HG02840 (cell line): ENCODE measurements around the gene ADCY2.

Experiments used
- ATAC-seq: cut with Tn5 transposase; IDR thresholded peaks from one replicate; pipeline ENCODE4 v1.9.1; 2021; ENCODE audit warnings: mild to moderate bottlenecking, moderate library complexity, moderate number of reproducible peaks; ENCODE audit not compliant: unreplicated experiment, low FRiP score

Gene ADCY2

GRCh38 chr5:7705261-7705660 is 309.3 kb downstream of the ADCY2 start:
- ATAC-seq: no peak

- no peak for ATAC-seq
Measured at GRCh38 chr5:7705736-7706135, 309.8 kb downstream of the ADCY2 start.

- no peak for ATAC-seq
Measured at GRCh38 chr5:7706256-7706655, 310.3 kb downstream of the ADCY2 start.

- ATAC-seq: no peak
Measured at GRCh38 chr5:7714119-7714518, 318.2 kb downstream of the ADCY2 start.

GRCh38 chr5:7714697-7715096 is 318.8 kb downstream of the ADCY2 start:
- ATAC-seq: no peak

- no peak for ATAC-seq
Measured at GRCh38 chr5:7717691-7718090, 321.8 kb downstream of the ADCY2 start.

- ATAC-seq: no peak
Measured at GRCh38 chr5:7728076-7728475, 332.1 kb downstream of the ADCY2 start.

GRCh38 chr5:7741415-7742065 is 345.6 kb downstream of the ADCY2 start:
- no peak for ATAC-seq

DNA sequence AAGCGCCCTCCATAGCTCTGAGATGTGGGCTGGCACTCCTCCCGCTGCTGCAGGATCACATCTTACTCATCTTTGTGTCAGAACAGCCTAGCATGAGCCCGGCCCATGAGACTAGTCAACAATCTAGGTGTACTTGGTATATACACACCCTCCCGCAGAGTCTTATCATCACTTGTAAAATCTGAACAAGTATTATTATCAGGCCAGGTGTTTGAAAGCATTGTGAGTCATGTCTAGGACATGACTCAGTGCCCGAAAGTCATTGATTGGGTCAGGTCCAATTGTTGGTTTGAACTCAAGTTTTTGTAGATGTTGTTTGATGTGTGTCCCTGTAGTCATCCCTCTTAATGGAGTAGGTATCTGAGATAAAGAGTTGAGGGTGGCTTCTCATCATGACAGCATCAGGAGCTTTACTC is 346.3 kb downstream of the ADCY2 start:
- ATAC-seq: no peak

DNA sequence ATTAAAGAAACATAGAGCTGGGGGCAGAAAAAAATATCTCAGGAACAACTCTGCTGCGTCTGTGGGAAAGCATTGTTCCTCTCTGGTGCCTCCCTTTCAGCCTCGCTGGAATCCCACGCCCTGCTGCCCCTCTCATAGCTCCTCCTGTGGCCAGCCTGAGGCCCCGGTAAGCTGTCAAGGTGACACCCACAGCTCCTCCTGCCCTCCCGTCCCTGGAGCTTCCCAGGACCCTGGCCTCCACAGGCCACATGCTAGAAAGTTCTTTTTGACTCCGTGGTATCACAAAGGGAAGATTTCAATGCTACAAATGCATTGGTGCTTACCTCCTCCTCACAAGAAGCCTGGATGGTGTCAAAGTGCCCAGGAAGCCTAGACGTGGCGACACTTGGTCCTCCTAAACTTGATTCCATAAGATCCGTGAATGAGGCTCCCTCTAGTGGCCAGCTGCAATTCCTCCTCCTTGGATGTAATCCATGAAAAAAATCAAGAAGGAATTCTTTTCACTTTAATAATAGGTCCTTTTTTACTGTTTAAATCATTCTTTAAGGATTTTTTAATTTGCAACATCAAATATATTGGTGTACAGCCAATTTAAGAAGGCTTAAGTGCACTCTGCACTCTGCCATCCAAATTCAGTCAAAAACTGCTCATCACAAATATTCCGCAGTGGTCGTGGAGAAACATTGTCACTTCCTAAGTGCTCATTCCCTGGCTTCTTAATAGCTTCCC is 350.1 kb downstream of the ADCY2 start:
- ATAC-seq: no peak

DNA sequence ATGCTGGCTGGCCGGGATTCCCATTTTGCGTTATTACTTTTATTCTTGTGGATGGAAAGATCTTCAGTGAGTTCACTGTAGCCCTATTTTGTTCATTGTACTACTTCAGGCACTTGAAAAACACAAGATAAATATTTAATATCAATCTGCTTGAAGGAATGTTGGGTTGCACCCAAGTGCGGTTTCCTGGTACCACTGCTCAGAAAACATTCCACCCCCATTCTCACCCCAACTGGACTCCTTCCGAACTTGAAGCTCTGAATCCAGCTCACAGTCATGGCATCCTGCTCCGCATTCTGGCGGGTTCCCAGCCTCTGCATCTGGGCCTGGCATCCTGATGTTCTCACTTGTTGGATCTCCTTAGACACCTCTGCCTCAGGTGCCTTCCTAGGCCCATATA is 351.8 kb downstream of the ADCY2 start:
- no peak for ATAC-seq

- no peak for ATAC-seq
Measured at GRCh38 chr5:7749626-7750025, 353.7 kb downstream of the ADCY2 start.

DNA sequence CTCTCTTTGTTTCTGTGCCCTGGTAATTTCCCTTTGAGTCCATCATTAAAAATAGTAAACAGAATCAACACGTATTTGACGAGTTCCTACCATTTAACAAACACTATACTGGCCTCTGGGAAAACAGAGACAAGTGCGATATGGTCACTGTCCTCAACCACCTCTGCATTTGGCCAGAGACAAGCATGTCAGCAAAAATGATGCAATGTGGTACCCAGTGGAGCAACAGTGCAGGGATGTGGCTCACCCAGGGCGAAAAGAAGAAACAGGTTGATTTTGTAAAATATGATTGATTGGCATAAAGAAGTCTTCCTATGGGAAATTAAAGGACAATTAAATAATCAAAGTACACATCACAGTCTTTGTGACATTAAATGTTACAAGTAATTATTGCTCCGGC is 355.9 kb downstream of the ADCY2 start:
- no peak for ATAC-seq

DNA sequence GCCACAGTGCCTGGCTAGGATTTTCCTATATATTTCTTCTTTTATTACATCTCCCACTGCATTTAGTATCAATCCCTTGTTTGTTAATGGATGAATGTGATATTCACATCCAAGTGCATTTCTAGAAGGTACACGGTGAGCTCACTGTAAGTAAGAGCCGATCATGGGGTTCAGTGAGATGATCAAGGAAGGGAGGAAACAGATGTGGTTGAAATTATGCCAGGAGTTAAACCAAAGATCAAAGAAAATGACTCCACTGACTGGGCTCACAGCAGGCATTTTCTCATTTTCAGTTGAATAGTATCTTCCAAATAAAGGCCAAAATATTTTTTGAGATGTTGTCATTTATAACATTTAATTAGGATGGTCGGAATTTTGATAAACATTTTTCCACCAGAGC is 357.2 kb downstream of the ADCY2 start:
- no peak for ATAC-seq

DNA sequence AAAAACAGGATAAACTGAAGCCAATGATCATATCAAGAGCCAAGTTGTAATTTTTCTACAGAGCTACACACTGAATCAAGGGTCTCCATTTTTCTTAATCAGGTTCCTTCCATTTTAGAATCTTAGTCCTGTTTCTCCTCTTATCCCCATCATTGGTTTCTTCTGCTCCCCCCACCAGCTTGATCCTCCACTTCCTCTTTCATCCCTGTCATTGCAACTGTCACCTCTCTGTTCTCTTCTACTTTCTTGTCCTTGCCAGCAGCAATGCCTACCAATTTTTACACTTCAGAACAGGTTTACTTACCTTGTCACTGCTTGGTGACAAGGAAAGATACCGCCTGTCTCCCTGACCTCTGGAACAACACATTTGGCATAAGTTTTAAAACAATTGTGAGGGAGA is 357.7 kb downstream of the ADCY2 start:
- no peak for ATAC-seq

- ATAC-seq: no peak
Measured at GRCh38 chr5:7754490-7754889, 358.6 kb downstream of the ADCY2 start.

- no peak for ATAC-seq
Measured at GRCh38 chr5:7754997-7755596, 359.2 kb downstream of the ADCY2 start.

DNA sequence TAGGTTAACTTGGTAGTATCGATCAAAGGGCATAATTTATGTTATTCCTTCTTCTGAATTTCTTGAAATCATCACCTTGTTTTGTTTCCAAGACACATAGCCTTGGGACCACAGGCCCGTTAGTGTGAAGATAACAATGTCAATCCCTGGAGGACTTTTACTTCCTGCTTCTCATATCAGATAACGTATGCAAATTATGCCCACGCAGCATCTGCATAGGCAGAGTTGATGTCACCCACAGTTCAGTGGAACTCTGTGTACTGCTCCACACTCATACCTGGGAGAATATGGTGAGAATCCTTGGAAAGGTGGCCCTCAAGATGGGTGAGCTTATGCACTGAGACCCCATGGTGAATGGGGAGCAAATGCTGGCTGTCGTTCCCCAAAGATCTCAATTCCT is 360.0 kb downstream of the ADCY2 start:
- no peak for ATAC-seq

GRCh38 chr5:7756453-7756852 is 360.5 kb downstream of the ADCY2 start:
- no peak for ATAC-seq

- no peak for ATAC-seq
Measured at GRCh38 chr5:7759257-7759871, 363.4 kb downstream of the ADCY2 start.

DNA sequence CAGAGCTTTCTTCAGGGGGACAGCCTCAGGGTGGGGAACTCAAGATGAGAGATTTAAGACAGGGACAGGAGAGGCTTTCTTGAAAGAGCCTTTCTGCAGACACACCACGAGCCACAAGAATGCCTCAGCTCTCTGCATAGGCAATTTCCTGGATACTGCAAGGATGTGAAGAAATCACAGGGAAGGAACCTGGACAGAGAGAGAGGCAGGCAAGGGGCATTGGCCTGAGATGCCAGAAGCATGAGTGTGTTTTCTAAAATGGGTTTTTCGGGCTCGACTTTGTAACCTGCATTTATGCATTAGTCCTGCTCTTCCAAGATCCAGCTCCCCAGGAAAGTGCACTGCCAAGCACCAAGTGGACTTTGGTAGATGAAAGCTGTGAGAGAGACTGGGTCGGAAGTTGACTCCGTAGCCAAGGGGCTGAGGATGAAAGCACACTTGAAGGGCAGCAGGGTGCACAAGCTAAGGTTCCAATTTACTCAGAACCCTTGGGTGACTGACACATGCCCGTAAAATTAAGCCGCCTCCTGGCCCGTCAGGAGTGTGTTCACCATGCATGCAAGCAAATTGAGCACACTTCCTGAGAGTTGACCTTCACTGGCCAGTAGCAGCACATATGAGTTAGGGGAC is 364.1 kb downstream of the ADCY2 start:
- no peak for ATAC-seq
